NCI-H82 treated with DMSO at 0.1 percent for 48 hours (cell line): ENCODE data around the gene GVQW3.
A peak's percentile ranks its signal among the peaks of the same experiment; 100 is the strongest.

Source experiments
- DNase-seq: peaks from one replicate; lab custom pipeline; 2025; ENCODE audit not compliant: unreplicated experiment; lab: John Stamatoyannopoulos, UW

GVQW3 gene

DNA sequence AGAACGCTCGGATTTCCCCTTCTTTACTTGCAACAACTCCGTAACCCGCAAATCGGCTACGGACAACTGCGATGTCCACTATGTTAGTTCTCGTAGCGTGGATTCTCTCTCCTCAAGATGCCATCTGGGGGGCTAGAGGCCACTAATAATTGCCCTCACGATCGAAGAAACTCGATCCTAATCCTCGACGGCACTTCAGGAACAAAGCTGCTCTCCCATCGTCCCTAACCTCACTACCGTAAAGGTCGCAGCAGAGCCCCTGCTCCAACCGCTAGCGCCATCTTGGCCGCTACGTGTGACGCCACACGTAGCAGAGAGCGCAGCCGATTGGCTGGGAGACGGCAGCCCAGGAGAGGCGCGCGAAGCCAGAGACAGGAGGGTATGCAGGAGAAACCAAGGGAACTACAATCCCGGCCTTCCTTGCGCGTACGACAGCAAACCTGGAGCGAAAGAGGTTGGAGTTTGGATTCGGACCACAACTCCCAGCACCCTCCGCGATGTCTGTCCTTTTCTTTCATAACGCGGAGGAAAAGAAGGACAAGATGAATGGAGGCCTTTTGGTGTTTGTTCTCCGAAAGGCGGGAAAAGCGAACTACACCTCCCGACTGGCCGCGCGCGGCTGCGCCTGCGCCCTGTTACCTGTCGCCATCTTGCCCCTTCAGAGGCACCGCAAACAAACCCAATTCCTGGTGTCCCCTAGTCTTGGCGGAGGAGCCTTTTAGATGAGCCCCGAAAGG lies 63.4 kb downstream of the GVQW3 start, which contains the start of gene EMSY:
EMSY (plus strand) TSS at position 635 of the 737 bp plus-strand sequence. CDS start 1,921 bp downstream, outside the sequence.
- peak; percentile 93 for DNase-seq

DNA sequence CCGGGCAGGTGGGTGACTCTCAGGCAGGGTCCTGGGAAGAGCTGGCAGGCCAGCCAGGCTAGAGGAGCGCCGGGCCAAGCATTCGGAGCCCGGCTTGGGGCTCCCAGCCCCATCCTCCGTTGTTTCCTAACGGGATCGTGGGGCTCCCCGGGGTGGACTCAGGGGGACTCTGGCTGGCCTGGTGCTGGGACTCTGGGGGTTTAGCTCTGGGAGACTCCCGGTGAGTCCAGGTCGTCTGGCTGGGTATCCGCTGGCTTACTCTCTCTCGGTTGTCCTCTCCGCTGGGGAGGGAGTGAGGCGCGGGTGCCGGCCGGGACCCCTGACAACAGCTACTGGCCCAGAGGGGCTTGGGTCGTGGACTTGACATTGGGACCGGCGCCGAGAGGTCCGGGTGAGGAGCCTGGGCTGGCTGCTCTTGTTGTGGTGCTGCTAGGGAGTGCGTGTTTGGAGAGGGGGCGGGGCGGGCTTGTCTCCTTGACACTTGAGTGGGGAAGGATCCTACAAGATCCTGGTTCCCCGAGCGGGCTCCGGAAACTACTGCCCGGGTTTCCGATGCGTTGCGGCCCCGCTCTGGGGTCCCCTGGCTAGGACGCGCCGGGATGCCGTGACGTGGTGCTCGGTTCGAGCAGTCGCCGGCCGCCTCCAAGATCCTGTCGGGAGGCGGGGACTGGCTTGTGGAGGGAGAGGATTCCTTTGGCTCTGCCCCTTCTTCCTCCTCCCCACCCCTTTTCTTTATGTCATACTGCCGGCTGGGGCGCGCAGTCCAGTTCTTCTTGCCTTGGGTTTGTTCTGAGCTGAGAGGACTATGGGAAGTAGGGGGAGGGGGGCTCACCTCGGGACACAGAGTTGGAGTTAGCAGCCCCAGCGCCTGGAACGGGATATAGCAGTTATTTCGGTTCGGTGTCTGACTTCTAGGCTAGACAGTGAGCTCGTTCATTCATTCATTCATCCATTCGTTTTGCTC lies 64.3 kb downstream of the GVQW3 start:
- peak; percentile 75 for DNase-seq

DNA sequence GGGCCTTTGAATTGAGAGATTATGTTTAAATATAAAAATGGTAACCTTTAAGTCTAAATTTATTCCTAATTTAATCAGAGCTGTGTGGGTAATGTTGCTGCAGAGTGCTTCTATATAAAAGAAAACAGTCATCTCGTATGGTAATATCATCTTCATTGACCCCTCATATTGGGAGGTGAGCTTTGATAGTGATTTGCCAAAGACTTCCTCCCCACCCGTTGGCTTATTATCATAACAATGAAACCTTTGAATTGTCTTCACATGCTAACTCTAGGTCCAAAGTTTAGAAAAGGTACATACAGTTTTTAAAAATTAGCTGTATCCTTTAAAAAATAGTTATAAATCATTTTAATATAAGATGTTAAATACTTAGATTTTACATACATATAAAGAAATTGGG lies 67.4 kb downstream of the GVQW3 start:
- no peak for DNase-seq

DNA sequence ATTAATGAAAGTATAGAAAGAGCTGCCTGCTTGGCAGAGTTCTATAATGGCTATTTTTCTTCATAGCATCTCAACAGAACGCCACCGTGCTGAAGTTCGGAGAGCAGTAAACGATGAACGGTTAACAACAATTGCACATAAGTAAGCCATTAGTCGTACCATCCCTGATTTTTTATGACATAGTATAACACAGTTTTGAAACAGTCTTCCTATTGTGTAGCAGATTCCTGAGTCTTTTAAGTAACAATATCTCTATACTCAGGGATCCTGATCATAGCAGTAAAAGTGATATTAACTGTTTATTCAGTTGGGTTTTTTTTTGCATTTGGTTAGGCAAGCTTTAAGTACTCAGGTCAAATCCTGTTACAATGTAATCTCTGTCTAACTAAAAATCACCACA lies 72.1 kb downstream of the GVQW3 start:
- DNase-seq: peak; percentile 14

DNA sequence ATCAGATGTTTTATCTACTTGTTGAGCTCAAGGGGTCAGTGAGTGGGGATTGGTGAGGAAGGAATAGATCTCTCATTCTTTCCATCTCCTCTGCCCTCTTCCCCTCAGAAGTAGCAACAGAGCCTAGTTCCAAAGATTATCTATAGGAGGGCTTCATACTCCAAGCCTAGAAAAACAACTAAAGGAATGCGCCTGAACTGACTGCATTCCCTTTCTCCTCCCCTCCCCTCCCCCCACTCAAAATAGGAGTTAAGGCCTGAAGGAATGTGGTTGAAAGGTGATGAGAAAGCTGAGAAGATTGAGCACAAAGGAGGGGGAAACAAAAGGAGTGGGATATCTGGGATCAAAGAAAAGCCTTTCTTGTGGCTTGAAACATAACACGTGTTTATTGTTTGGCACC lies 74.2 kb downstream of the GVQW3 start:
- DNase-seq: no peak

DNA sequence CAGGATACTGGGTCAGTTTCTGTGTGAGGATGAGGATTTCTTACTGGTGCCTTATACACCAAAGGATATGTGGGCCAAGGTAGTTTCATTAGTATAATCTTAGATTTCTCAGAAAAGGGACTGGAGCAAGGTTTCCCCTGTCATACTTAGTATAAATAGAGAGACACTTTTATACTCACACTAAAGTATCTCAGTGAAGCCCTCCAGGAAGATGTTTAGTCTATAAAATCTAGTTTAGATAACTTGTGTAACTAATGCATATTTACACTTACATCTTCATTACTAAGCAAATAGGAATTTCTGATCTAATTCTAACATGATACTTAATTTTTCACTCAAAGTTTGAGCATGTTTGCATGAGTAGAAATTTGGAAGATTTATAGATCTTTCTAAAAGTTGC lies 74.8 kb downstream of the GVQW3 start:
- DNase-seq: no peak

DNA sequence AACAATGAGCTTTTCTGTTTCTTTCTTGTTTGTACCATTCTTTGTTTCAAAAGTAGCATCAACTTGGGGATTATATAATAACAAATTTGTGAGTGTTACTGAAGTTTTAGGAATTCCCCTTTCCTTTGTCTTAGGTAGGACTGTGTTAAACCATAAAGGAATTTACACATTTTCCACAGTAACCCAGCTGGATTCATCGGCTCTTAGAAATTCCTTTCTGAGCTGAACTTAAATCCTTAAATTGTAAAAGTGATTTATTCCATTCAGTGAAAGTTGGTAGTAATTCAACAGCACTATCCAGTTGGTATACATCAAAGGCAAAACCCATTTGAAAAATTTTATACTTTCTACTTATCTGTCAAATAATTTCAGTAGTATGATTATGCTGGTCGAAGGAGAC lies 75.4 kb downstream of the GVQW3 start:
- no peak for DNase-seq
